H1 (cell line): ENCODE measurements around the gene SLFN12L. TPM values are rescaled to one million over a fixed set of nuclear protein-coding genes. Genes with fewer than 3 reads are reported as not detected.

Experiments
- CTCF ChIA-PET: fragments of 300-600 bp; sonication (Branson Sonifier 250); formaldehyde crosslinking; loops from one replicate; lab custom pipeline; 2021; ENCODE audit not compliant: partially characterized antibody; lab: Charles Lee
- POLR2A ChIA-PET: fragments of 300-600 bp; sonication (Branson Sonifier 250); formaldehyde crosslinking; loops from one replicate; lab custom pipeline; 2021; ENCODE audit warnings: inconsistent platforms; ENCODE audit not compliant: partially characterized antibody; lab: Charles Lee
- DNase-seq, 2 experiments: peaks; one replicate each; pipeline versions ENCODE4 v3.0.0 to v3.0.0-alpha.2; 2010 to 2022; ENCODE audit warnings: low spot score in 2 of 2, low read depth in 1 of 2, mixed read lengths in 1 of 2
- FAIRE-seq: peaks from 2 replicates; lab custom pipeline; 2011; peaks lifted over from hg19 to GRCh38; lab: Jason Lieb, UNC
- H2AFZ ChIP-seq: 2 replicates; pipeline ENCODE4 v1.8.1; 2012; ENCODE audit warnings: low read length, inconsistent platforms
- H2AK5ac ChIP-seq: 2 replicates; pipeline ENCODE4 v1.6.1; 2013; ENCODE audit warnings: low read depth, low read length
- H2BK120ac ChIP-seq: replicated peaks from 2 replicates; pipeline ENCODE3; 2013; ENCODE audit warnings: low read depth, low read length, inconsistent platforms
- H2BK12ac ChIP-seq: 2 replicates; pipeline ENCODE4 v1.6.1; 2013; ENCODE audit warnings: low read depth, low read length
- H2BK15ac ChIP-seq: 2 replicates; pipeline ENCODE4 v1.6.1; 2013; ENCODE audit warnings: low read length
- H2BK20ac ChIP-seq: 2 replicates; pipeline ENCODE4 v1.6.1; 2013; ENCODE audit warnings: low read length
- H2BK5ac ChIP-seq: 2 replicates; pipeline ENCODE4 v1.6.1; 2013; ENCODE audit warnings: low read depth, low read length
- H3K14ac ChIP-seq: 2 replicates; pipeline ENCODE4 v1.6.1; 2013; ENCODE audit warnings: inconsistent platforms; ENCODE audit not compliant: insufficient read length
- H3K18ac ChIP-seq: 2 replicates; pipeline ENCODE4 v1.6.1; 2013; ENCODE audit warnings: low read length; ENCODE audit errors: extremely low read depth
- H3K23ac ChIP-seq: 2 replicates; pipeline ENCODE4 v1.6.1; 2013; ENCODE audit warnings: inconsistent platforms; ENCODE audit not compliant: insufficient read length
- H3K23me2 ChIP-seq: 2 replicates; pipeline ENCODE4 v1.6.1; 2013; ENCODE audit warnings: low read depth, low read length
- H3K27ac ChIP-seq: 2 replicates; pipeline ENCODE4 v1.6.1; 2011; ENCODE audit warnings: low read depth, low read length, inconsistent platforms
- H3K27me3 ChIP-seq, 4 experiments: replicated peaks in 1 of 4; 1 replicate in 1 of 4; 2 replicates in 3 of 4; pipeline versions ENCODE4 v1.6.1 to v1.8.1; 2011 to 2013; ENCODE audit warnings: low read length in 3 of 4, mild to moderate bottlenecking in 3 of 4, inconsistent platforms in 2 of 4, mixed read lengths in 2 of 4, moderate library complexity in 1 of 4; ENCODE audit not compliant: control insufficient read depth in 3 of 4, insufficient read depth in 3 of 4; ENCODE audit errors: extremely low read depth in 1 of 4
- H3K36me3 ChIP-seq, 4 experiments: 2 replicates each; pipeline versions ENCODE4 v1.6.1 to v1.8.1; 2011 to 2013; ENCODE audit warnings: mild to moderate bottlenecking in 4 of 4, low read length in 3 of 4, moderate library complexity in 2 of 4, control low read depth in 1 of 4, inconsistent platforms in 1 of 4; ENCODE audit not compliant: insufficient read depth in 4 of 4, control insufficient read depth in 2 of 4
- H3K4ac ChIP-seq: replicated peaks from 2 replicates; pipeline ENCODE3; 2013; ENCODE audit warnings: low read length, low read depth, mixed read lengths, inconsistent platforms; ENCODE audit not compliant: insufficient read length
- H3K4me1 ChIP-seq, 4 experiments: replicated peaks in 1 of 4; 1 replicate in 1 of 4; 2 replicates in 3 of 4; pipeline versions ENCODE4 v1.6.1 to v1.8.1; 2011 to 2013; ENCODE audit warnings: low read length in 3 of 4, inconsistent platforms in 2 of 4, mixed read lengths in 1 of 4; ENCODE audit not compliant: insufficient read depth in 4 of 4, control insufficient read depth in 3 of 4
- H3K4me2 ChIP-seq, 2 experiments: 2 replicates each; pipeline versions ENCODE4 v1.6.1 to v1.8.1; 2011 to 2013; ENCODE audit warnings: low read depth in 2 of 2, low read length in 2 of 2, control low read depth in 1 of 2, inconsistent platforms in 1 of 2, mild to moderate bottlenecking in 1 of 2; ENCODE audit not compliant: insufficient read depth in 1 of 2
- H3K4me3 ChIP-seq, 4 experiments: fragments of 200-600, 300-600 bp in 1 of 4; sonication (generic), shearing (Covaris generic), sonication (Bioruptor Twin) in 1 of 4; 2 replicates each; pipeline versions ENCODE4 v1.5.1 to v1.8.1; 2011 to 2016; ENCODE audit warnings: low read length in 4 of 4, low read depth in 3 of 4, control low read depth in 2 of 4, inconsistent platforms in 2 of 4, mild to moderate bottlenecking in 2 of 4, mixed read lengths in 1 of 4, moderate library complexity in 1 of 4; ENCODE audit not compliant: insufficient read depth in 2 of 4; ENCODE audit errors: extremely low read depth in 1 of 4
- H3K56ac ChIP-seq: replicated peaks from 2 replicates; pipeline ENCODE3; 2013; ENCODE audit warnings: low read depth, mild to moderate bottlenecking, mixed read lengths, low read length, inconsistent platforms; ENCODE audit not compliant: insufficient read length
- H3K79me1 ChIP-seq: 2 replicates; pipeline ENCODE4 v1.6.1; 2013; ENCODE audit warnings: low read depth, low read length, control low read depth
- H3K79me2 ChIP-seq, 2 experiments: 2 replicates each; pipeline versions ENCODE4 v1.6.1 to v1.8.1; 2012 to 2013; ENCODE audit warnings: low read length in 2 of 2, mild to moderate bottlenecking in 2 of 2, inconsistent platforms in 1 of 2; ENCODE audit not compliant: insufficient read depth in 2 of 2, control insufficient read depth in 1 of 2
- H3K9ac ChIP-seq, 4 experiments: replicated peaks in 1 of 4; 1 replicate in 1 of 4; 2 replicates in 3 of 4; pipeline versions ENCODE4 v1.6.1 to v1.8.1; 2011 to 2013; ENCODE audit warnings: low read depth in 3 of 4, low read length in 3 of 4, control low read depth in 2 of 4, mild to moderate bottlenecking in 2 of 4, moderate library complexity in 2 of 4, inconsistent platforms in 1 of 4; ENCODE audit errors: extremely low read depth in 1 of 4
- H3K9me3 ChIP-seq, 2 experiments: 2 replicates each; pipeline versions ENCODE4 v1.6.1 to v1.8.1; 2012 to 2013; ENCODE audit warnings: mild to moderate bottlenecking in 2 of 2, moderate library complexity in 2 of 2, control low read depth in 1 of 2, inconsistent platforms in 1 of 2, low read depth in 1 of 2, low read length in 1 of 2, mixed read lengths in 1 of 2; ENCODE audit not compliant: insufficient read depth in 2 of 2
- H4K20me1 ChIP-seq, 2 experiments: replicated peaks in 1 of 2; 2 replicates each; pipeline versions ENCODE3 to v1.8.1; 2011 to 2013; ENCODE audit warnings: inconsistent platforms in 2 of 2, low read length in 2 of 2, mild to moderate bottlenecking in 1 of 2; ENCODE audit not compliant: insufficient read depth in 2 of 2, control insufficient read depth in 1 of 2
- H4K5ac ChIP-seq: 2 replicates; pipeline ENCODE4 v1.6.1; 2013; ENCODE audit warnings: low read length, low read depth, mixed read lengths, inconsistent platforms; ENCODE audit not compliant: insufficient read length
- H4K8ac ChIP-seq: 2 replicates; pipeline ENCODE4 v1.8.0; 2013; ENCODE audit warnings: mild to moderate bottlenecking, moderate library complexity, low read length, inconsistent platforms; ENCODE audit not compliant: insufficient read depth; ENCODE audit errors: extremely low read depth
- H4K91ac ChIP-seq: replicated peaks from 2 replicates; pipeline ENCODE3; 2013; ENCODE audit warnings: low read length, mixed read lengths, inconsistent platforms; ENCODE audit not compliant: insufficient read length
- FOSL1 ChIP-seq: IDR thresholded peaks from 2 replicates; pipeline ENCODE4 v1.6.1; 2011; ENCODE audit warnings: mild to moderate bottlenecking, low read depth, low read length, moderate library complexity; ENCODE audit not compliant: insufficient read depth
- RBBP5 ChIP-seq: IDR thresholded peaks from 2 replicates; pipeline ENCODE4 v1.7.1; 2012; ENCODE audit warnings: low read depth, mild to moderate bottlenecking, inconsistent platforms, low read length, moderate library complexity, borderline replicate concordance
- SUZ12 ChIP-seq: fragments of 200-600 bp; sonication (generic); IDR thresholded peaks from 2 replicates; pipeline ENCODE4 v1.6.1; 2012; ENCODE audit warnings: mild to moderate bottlenecking, inconsistent platforms, low read length, moderate library complexity, mixed read lengths
- WGBS, 2 experiments: shearing (Covaris generic) in 1 of 2; methylation state at CpG; one replicate each; pipeline versions ENCODE4 v1.1.6 to v1.1.7; 2013 to 2015; ENCODE audit warnings: low lambda C conversion rate in 2 of 2, mixed read lengths in 2 of 2, inconsistent platforms in 1 of 2, low coverage in 1 of 2, missing lambda C conversion rate in 1 of 2; ENCODE audit not compliant: insufficient replicate concordance in 2 of 2, insufficient coverage in 1 of 2, insufficient read length in 1 of 2; ENCODE audit errors: extremely low coverage in 1 of 2, missing lambda C conversion rate in 1 of 2; 5-methylcytosine and 5-hydroxymethylcytosine counted together
- polyA plus RNA-seq, 7 experiments: library from polyadenylated mRNA; depleted of rRNA in 3 of 7; stranded (reverse) in 5 of 7; unstranded in 2 of 7; fragments of >200 nt in 5 of 7; fragments of 200-250 nt in 2 of 7; gene quantifications; 1 replicate in 5 of 7; 2 replicates in 1 of 7; 4 replicates in 1 of 7; pipeline versions ENCODE4 v1.2.1 to v1.2.3, GENCODE V29; 2011 to 2013; ENCODE audit warnings: missing spikeins in 2 of 7, mixed read lengths in 2 of 7
- total RNA-seq: library from RNA; stranded (reverse); fragmentation: NEBNext Ultra II Directional; extraction: Animal tissue kit (Norgen Biotek cat#: 25700); gene quantifications from 2 replicates; pipeline ENCODE4 v1.2.1, GENCODE V29; 2021

The SLFN12L gene
- total and polyA plus RNA-seq, 2 of the 8 experiments (the other 6 are each of a cell fraction or from before 2014, with no cell fraction given): not detected

- Histone ChIP-seq H3K4me1 (no peaks in the 10 kb centered on the region), H3K27me3 (0 out of 7 replicates have a peak, but pooled peaks cover 0 to 2% (median 0%) of the 10 kb centered on the region in 4 experiments), H3K4ac (no peak overlapping the region), H2BK12ac (no peak overlapping the region), H3K27ac (no peak overlapping the region), H3K4me2 (no peak overlapping the region), H2BK15ac (no peak overlapping the region), H2BK5ac (no peak overlapping the region), H3K9me3 (no peaks in the 10 kb centered on the region), H4K20me1 (no peaks in the 10 kb centered on the region), H4K8ac (no peak overlapping the region), H3K36me3 (no peaks in the 10 kb centered on the region), H3K14ac (no peak overlapping the region), H3K9ac (no peak overlapping the region), H2BK20ac (no peak overlapping the region), H4K5ac (no peak overlapping the region), H3K23me2 (no peaks in the 10 kb centered on the region), H2AK5ac (no peak overlapping the region), H2AFZ (no peak overlapping the region), H3K56ac (no peak overlapping the region), H3K23ac (no peak overlapping the region), H2BK120ac (no peak overlapping the region), H3K18ac (no peak overlapping the region), H4K91ac (no peak overlapping the region), H3K79me1 (no peaks in the 10 kb centered on the region), H3K79me2 (no peaks in the 10 kb centered on the region), H3K4me3 (no peak overlapping the region)
- POLR2A ChIA-PET: no interaction called here
- FAIRE-seq (no peak), DNase-seq (no peak)
- 90% methylated on average over 3 of the region's 3 CpGs; no CpG with 5 or more reads in 1 of the 2 experiments for WGBS, 2 experiments
- CTCF ChIA-PET: interaction anchor here (0.9 to 1.0 kb wide), 2 partner anchors 20 to 207 kb away, joined by 3 to 4 read pairs; no protein-coding TSS in a partner anchor
- TF ChIP-seq SUZ12 (no peak), RBBP5 (no peak), FOSL1 (no peak)
- TF ChIP-seq, all 59 proteins: peak for 0
Measured at GRCh38 chr17:35519439-35519838, 18.0 kb downstream of the SLFN12L start.
